GM12878 (cell line): ENCODE results near the gene GRIA2. TPM values are rescaled to one million over a fixed set of nuclear protein-coding genes. Genes with fewer than 3 reads are reported as not detected.

ENCODE experiments used
- ATAC-seq: fragments of 200-7000 bp; cut with Tn5 transposase; 3 replicates; pipeline ENCODE4 v1.9.1; 2020; ENCODE audit warnings: mild to moderate bottlenecking, moderate library complexity
- BruUV-seq: library from RNA; stranded (reverse); fragments of 400-500 nt; replicated peaks from 2 replicates; lab custom pipeline; 2021; lab: Mats Ljungman, UMichigan
- CTCF ChIA-PET: fragments of 300-600 bp; sonication (Branson Sonifier 250); formaldehyde crosslinking; extraction: SDS; loops from one replicate; lab custom pipeline; 2021; ENCODE audit warnings: inconsistent platforms; lab: Yijun Ruan, JAX
- POLR2A ChIA-PET: fragments of 350-600 bp; formaldehyde crosslinking; extraction: SDS; loops from one replicate; lab custom pipeline; 2021; ENCODE audit warnings: inconsistent platforms; lab: Charles Lee
- RAD21 ChIA-PET: fragments of 300-600 bp; sonication (Branson Sonifier 250); formaldehyde crosslinking; loops from one replicate; lab custom pipeline; 2023; ENCODE audit warnings: antibody characterized with exemption; ENCODE audit not compliant: unreplicated experiment; lab: Charles Lee
- SMC1A ChIA-PET: fragments of 300-600 bp; sonication (Branson Sonifier 250); formaldehyde crosslinking; loops from one replicate; lab custom pipeline; 2023; ENCODE audit not compliant: unreplicated experiment, uncharacterized antibody; lab: Charles Lee
- DNase-seq: peaks from one replicate; pipeline ENCODE4 v3.0.0-alpha.2; 2011; ENCODE audit warnings: low read depth, low spot score
- FAIRE-seq: peaks from 3 replicates; lab custom pipeline; 2011; peaks lifted over from hg19 to GRCh38; lab: Jason Lieb, UNC
- H2AFZ ChIP-seq: 2 replicates; pipeline ENCODE4 v1.6.0; 2011; ENCODE audit warnings: low read depth, low read length, control low read depth; ENCODE audit not compliant: control insufficient read depth
- H3K27ac ChIP-seq: 2 replicates; pipeline ENCODE4 v1.5.1; 2011; ENCODE audit warnings: control low read depth; ENCODE audit not compliant: control insufficient read depth, insufficient read depth
- H3K27me3 ChIP-seq, 2 experiments: replicated peaks in 1 of 2; 2 replicates each; pipeline versions ENCODE4 v1.6.0 to v1.6.1; 2011; ENCODE audit warnings: low read length in 1 of 2; ENCODE audit not compliant: control insufficient read depth in 2 of 2, insufficient read depth in 2 of 2
- H3K36me3 ChIP-seq, 2 experiments: 2 replicates each; pipeline ENCODE4 v1.5.1; 2011; ENCODE audit warnings: low read length in 1 of 2; ENCODE audit not compliant: control insufficient read depth in 2 of 2, insufficient read depth in 2 of 2
- H3K4me1 ChIP-seq: 2 replicates; pipeline ENCODE4 v1.6.1; 2011; ENCODE audit warnings: mild to moderate bottlenecking, low read length, moderate library complexity, mixed read lengths; ENCODE audit not compliant: control insufficient read depth, insufficient read depth
- H3K4me2 ChIP-seq: 2 replicates; pipeline ENCODE4 v1.6.0; 2011; ENCODE audit warnings: control low read depth; ENCODE audit not compliant: control insufficient read depth, insufficient read depth
- H3K4me3 ChIP-seq: fragments of 200-600 bp; sonication (generic); 2 replicates; pipeline ENCODE4 v1.5.1; 2016
- H3K79me2 ChIP-seq: 2 replicates; pipeline ENCODE4 v1.6.0; 2011; ENCODE audit warnings: low read length; ENCODE audit not compliant: control insufficient read depth, insufficient read depth
- H3K9ac ChIP-seq: 2 replicates; pipeline ENCODE4 v1.8.0; 2011; ENCODE audit warnings: low read length, control low read depth, mixed read lengths; ENCODE audit not compliant: control insufficient read depth, insufficient read depth
- H3K9me3 ChIP-seq: replicated peaks from 3 replicates; pipeline ENCODE4 v1.5.1; 2011; ENCODE audit warnings: mild to moderate bottlenecking, low read length; ENCODE audit not compliant: control insufficient read depth, insufficient read depth
- H4K20me1 ChIP-seq: 2 replicates; pipeline ENCODE4 v1.6.0; 2011; ENCODE audit not compliant: control insufficient read depth, insufficient read depth
- ATF7 ChIP-seq: fragments of 450-650 bp; IDR thresholded peaks from 2 replicates; pipeline ENCODE4 v1.6.1; 2016; ENCODE audit warnings: low read depth, mild to moderate bottlenecking
- CBX5 ChIP-seq: sonication (generic); IDR thresholded peaks from 2 replicates; pipeline ENCODE4 v1.6.1; 2016; ENCODE audit warnings: low read depth, moderate library complexity, mild to moderate bottlenecking, inconsistent platforms
- HDGF ChIP-seq: fragments of 450-650 bp; IDR thresholded peaks from 2 replicates; pipeline ENCODE4 v1.6.1; 2016; ENCODE audit warnings: antibody characterized with exemption
- KAT2A ChIP-seq: conservative IDR thresholded peaks from 2 replicates; pipeline ENCODE4 v1.6.1; 2011; ENCODE audit warnings: low read depth, low read length; ENCODE audit not compliant: control insufficient read depth
- NFXL1 ChIP-seq: fragments of 450-650 bp; IDR thresholded peaks from 2 replicates; pipeline ENCODE4 v1.6.1; 2017; ENCODE audit warnings: antibody characterized with exemption, mild to moderate bottlenecking, borderline replicate concordance
- NR2C1 ChIP-seq: fragments of 450-650 bp; IDR thresholded peaks from 2 replicates; pipeline ENCODE4 v1.6.1; 2017; ENCODE audit warnings: antibody characterized with exemption, mild to moderate bottlenecking, moderate library complexity
- RBBP5 ChIP-seq: fragments of 200-600 bp; sonication (generic); conservative IDR thresholded peaks from 2 replicates; pipeline ENCODE4 v1.6.1; 2016
- SMARCA5 ChIP-seq: fragments of 450-650 bp; IDR thresholded peaks from 2 replicates; pipeline ENCODE4 v1.6.1; 2017; ENCODE audit warnings: mild to moderate bottlenecking
- USF2 ChIP-seq: IDR thresholded peaks from 2 replicates; pipeline ENCODE4 v1.6.1; 2011; ENCODE audit warnings: low read depth, low read length, improper control_type of control experiment, borderline replicate concordance
- WGBS: methylation state at CpG from one replicate; pipeline ENCODE4 v1.1.6; 2016; ENCODE audit warnings: low lambda C conversion rate; ENCODE audit not compliant: insufficient replicate concordance, insufficient coverage; ENCODE audit errors: missing lambda C conversion rate; 5-methylcytosine and 5-hydroxymethylcytosine counted together
- in situ Hi-C: fragments of 300-500 bp; cut with MboI; formaldehyde crosslinking; loops from 9 replicates; pipeline ENCODE4 v1.14.3; 2018; ENCODE audit warnings: mixed read lengths
- intact Hi-C: fragments of 100-400 bp; cut with micrococcal nuclease; formaldehyde crosslinking; loops from one replicate; pipeline ENCODE4 v1.14.2; 2022; ENCODE audit not compliant: unreplicated experiment
- polyA plus RNA-seq, 11 experiments: library from polyadenylated mRNA; depleted of rRNA in 4 of 11; unstranded in 6 of 11; stranded (reverse) in 5 of 11; fragments of >200 nt; fragmentation: Nextera tagmentation in 4 of 11; fragmentation: Illumina TruSeq in 1 of 11; extraction: Ambion mirVana in 4 of 11; extraction: Trizol in 1 of 11; gene quantifications; 1 replicate in 1 of 11; 2 replicates in 10 of 11; pipeline versions ENCODE4 v1.2.1 to v1.2.3, GENCODE V29; 2011 to 2016; ENCODE audit warnings: inconsistent platforms in 2 of 11, missing spikeins in 2 of 11, low read depth in 1 of 11
- total RNA-seq, 4 experiments: library from RNA; depleted of rRNA in 3 of 4; stranded (reverse); fragments of >200 nt in 3 of 4; fragmentation: Illumina TruSeq in 1 of 4; extraction: Trizol in 1 of 4; gene quantifications; 2 replicates each; pipeline versions ENCODE4 v1.2.1 to v1.2.3, GENCODE V29; 2013 to 2021
- TF ChIP-seq, protein P1 (sequence below): fragments of 150-350 bp; IDR thresholded peaks from 2 replicates; pipeline ENCODE4 v1.6.1; 2016; ENCODE audit warnings: low read depth, low read length
- TF ChIP-seq, protein P2 (sequence below): fragments of 450-650 bp; IDR thresholded peaks from 2 replicates; pipeline ENCODE4 v1.6.1; 2014; ENCODE audit warnings: mild to moderate bottlenecking
- TF ChIP-seq, protein P3 (sequence below): fragments of 450-650 bp; IDR thresholded peaks from 2 replicates; pipeline ENCODE4 v1.6.1; 2018; ENCODE audit warnings: borderline replicate concordance, mild to moderate bottlenecking; ENCODE audit not compliant: partially characterized antibody
- TF ChIP-seq, protein P4 (sequence below): fragments of 450-650 bp; IDR thresholded peaks from 2 replicates; pipeline ENCODE4 v1.6.1; 2018; ENCODE audit warnings: mild to moderate bottlenecking, low read depth, moderate library complexity; ENCODE audit not compliant: partially characterized antibody

GRIA2 gene
- total and polyA plus RNA-seq, 10 of the 15 experiments (the other 5 are each of a cell fraction or from before 2014, with no cell fraction given), result under 0.01 TPM; not detected in 9

- H3K27me3 ChIP-seq, result peaks cover 3 to 5% of the 10 kb centered on the region in 2 experiments; a peak in 3 of 4 replicates
- in situ Hi-C loops, result no loop called here
- no peaks in the 10 kb centered on the region for H3K79me2 ChIP-seq
- H3K9ac ChIP-seq, result no peak overlapping the region
- SMC1A ChIA-PET, result no interaction called here
- H3K4me1 ChIP-seq, result no peaks in the 10 kb centered on the region
- intact Hi-C loops, result no loop called here
- 31% methylated on average over 1 of the region's 1 CpG for WGBS
- RAD21 ChIA-PET, result no interaction called here
- ATAC-seq (no peak), DNase-seq (no peak), FAIRE-seq (no peak)
- POLR2A ChIA-PET, result no interaction called here
- CTCF ChIA-PET, result no interaction called here
- BruUV-seq, result no TSS peak
- no peaks in the 10 kb centered on the region; the same call in 2 of the 3 replicates for H3K9me3 ChIP-seq
- no peak overlapping the region for H2AFZ ChIP-seq
- no peaks in the 10 kb centered on the region for H4K20me1 ChIP-seq
- no peaks in the 10 kb centered on the region for H3K36me3 ChIP-seq
- H3K4me3 ChIP-seq, result no peak overlapping the region
- H3K4me2 ChIP-seq, result no peak overlapping the region
- no peak overlapping the region for H3K27ac ChIP-seq
- TF ChIP-seq, protein P1, sequence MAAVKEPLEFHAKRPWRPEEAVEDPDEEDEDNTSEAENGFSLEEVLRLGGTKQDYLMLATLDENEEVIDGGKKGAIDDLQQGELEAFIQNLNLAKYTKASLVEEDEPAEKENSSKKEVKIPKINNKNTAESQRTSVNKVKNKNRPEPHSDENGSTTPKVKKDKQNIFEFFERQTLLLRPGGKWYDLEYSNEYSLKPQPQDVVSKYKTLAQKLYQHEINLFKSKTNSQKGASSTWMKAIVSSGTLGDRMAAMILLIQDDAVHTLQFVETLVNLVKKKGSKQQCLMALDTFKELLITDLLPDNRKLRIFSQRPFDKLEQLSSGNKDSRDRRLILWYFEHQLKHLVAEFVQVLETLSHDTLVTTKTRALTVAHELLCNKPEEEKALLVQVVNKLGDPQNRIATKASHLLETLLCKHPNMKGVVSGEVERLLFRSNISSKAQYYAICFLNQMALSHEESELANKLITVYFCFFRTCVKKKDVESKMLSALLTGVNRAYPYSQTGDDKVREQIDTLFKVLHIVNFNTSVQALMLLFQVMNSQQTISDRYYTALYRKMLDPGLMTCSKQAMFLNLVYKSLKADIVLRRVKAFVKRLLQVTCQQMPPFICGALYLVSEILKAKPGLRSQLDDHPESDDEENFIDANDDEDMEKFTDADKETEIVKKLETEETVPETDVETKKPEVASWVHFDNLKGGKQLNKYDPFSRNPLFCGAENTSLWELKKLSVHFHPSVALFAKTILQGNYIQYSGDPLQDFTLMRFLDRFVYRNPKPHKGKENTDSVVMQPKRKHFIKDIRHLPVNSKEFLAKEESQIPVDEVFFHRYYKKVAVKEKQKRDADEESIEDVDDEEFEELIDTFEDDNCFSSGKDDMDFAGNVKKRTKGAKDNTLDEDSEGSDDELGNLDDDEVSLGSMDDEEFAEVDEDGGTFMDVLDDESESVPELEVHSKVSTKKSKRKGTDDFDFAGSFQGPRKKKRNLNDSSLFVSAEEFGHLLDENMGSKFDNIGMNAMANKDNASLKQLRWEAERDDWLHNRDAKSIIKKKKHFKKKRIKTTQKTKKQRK, result no peak
- no peak for TF ChIP-seq ATF7
- TF ChIP-seq SMARCA5, result no peak
- TF ChIP-seq CBX5, result no peak
- no peak for TF ChIP-seq KAT2A
- no peak for TF ChIP-seq USF2
- TF ChIP-seq, protein P2, sequence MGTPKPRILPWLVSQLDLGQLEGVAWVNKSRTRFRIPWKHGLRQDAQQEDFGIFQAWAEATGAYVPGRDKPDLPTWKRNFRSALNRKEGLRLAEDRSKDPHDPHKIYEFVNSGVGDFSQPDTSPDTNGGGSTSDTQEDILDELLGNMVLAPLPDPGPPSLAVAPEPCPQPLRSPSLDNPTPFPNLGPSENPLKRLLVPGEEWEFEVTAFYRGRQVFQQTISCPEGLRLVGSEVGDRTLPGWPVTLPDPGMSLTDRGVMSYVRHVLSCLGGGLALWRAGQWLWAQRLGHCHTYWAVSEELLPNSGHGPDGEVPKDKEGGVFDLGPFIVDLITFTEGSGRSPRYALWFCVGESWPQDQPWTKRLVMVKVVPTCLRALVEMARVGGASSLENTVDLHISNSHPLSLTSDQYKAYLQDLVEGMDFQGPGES, result no peak
- TF ChIP-seq, protein P3, sequence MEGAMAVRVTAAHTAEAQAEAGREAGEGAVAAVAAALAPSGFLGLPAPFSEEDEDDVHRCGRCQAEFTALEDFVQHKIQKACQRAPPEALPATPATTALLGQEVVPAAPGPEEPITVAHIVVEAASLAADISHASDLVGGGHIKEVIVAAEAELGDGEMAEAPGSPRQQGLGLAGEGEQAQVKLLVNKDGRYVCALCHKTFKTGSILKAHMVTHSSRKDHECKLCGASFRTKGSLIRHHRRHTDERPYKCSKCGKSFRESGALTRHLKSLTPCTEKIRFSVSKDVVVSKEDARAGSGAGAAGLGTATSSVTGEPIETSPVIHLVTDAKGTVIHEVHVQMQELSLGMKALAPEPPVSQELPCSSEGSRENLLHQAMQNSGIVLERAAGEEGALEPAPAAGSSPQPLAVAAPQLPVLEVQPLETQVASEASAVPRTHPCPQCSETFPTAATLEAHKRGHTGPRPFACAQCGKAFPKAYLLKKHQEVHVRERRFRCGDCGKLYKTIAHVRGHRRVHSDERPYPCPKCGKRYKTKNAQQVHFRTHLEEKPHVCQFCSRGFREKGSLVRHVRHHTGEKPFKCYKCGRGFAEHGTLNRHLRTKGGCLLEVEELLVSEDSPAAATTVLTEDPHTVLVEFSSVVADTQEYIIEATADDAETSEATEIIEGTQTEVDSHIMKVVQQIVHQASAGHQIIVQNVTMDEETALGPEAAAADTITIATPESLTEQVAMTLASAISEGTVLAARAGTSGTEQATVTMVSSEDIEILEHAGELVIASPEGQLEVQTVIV, result no peak
- TF ChIP-seq HDGF, result no peak
- TF ChIP-seq RBBP5, result no peak
- TF ChIP-seq NFXL1, result no peak
- TF ChIP-seq, protein P4, sequence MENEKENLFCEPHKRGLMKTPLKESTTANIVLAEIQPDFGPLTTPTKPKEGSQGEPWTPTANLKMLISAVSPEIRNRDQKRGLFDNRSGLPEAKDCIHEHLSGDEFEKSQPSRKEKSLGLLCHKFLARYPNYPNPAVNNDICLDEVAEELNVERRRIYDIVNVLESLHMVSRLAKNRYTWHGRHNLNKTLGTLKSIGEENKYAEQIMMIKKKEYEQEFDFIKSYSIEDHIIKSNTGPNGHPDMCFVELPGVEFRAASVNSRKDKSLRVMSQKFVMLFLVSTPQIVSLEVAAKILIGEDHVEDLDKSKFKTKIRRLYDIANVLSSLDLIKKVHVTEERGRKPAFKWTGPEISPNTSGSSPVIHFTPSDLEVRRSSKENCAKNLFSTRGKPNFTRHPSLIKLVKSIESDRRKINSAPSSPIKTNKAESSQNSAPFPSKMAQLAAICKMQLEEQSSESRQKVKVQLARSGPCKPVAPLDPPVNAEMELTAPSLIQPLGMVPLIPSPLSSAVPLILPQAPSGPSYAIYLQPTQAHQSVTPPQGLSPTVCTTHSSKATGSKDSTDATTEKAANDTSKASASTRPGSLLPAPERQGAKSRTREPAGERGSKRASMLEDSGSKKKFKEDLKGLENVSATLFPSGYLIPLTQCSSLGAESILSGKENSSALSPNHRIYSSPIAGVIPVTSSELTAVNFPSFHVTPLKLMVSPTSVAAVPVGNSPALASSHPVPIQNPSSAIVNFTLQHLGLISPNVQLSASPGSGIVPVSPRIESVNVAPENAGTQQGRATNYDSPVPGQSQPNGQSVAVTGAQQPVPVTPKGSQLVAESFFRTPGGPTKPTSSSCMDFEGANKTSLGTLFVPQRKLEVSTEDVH, result no peak
- no peak for TF ChIP-seq NR2C1
These were observed 2.9 kb downstream of the GRIA2 start for GRCh38 chr4:157223456-157223855.
